Vagina (tissue), 2 donors: Measurements from ENCODE around the gene SLC16A5. TPM values are rescaled to one million over a fixed set of nuclear protein-coding genes. Genes with fewer than 3 reads are reported as not detected.

Source experiments
- DNase-seq, 2 donors: peaks; one replicate each; pipeline ENCODE4 v3.0.0-alpha.2; 2017; ENCODE audit errors: extremely low spot score in 2 of 2
- H3K27ac ChIP-seq: fragments of 200-600 bp; sonication (generic); one replicate; pipeline ENCODE4 v1.5.1; 2019
- H3K27me3 ChIP-seq: fragments of 200-600 bp; sonication (generic); one replicate; pipeline ENCODE4 v1.5.1; 2019
- H3K36me3 ChIP-seq, 2 donors: fragments of 200-600 bp; sonication (generic); one replicate each; pipeline ENCODE4 v1.5.1; 2017 to 2019
- H3K4me1 ChIP-seq: fragments of 200-600 bp; sonication (generic); one replicate; pipeline ENCODE4 v1.5.1; 2019
- H3K4me3 ChIP-seq, 2 donors: fragments of 200-600 bp; sonication (generic); 1 replicate in 1 of 2; 2 replicates in 1 of 2; pipeline ENCODE4 v1.5.1; 2016 to 2019
- H3K9me3 ChIP-seq: fragments of 200-600 bp; sonication (generic); one replicate; pipeline ENCODE4 v1.5.1; 2019
- POLR2A ChIP-seq, 2 donors: fragments of 450-650 bp; IDR thresholded peaks; one replicate each; pipeline ENCODE4 v1.6.1; 2017; ENCODE audit warnings: antibody characterized with exemption in 2 of 2, mild to moderate bottlenecking in 2 of 2, moderate library complexity in 2 of 2
- POLR2AphosphoS5 ChIP-seq, 2 donors: sonication (generic); formaldehyde crosslinking; IDR thresholded peaks; one replicate each; pipeline ENCODE4 v1.9.0; 2017; ENCODE audit warnings: antibody characterized with exemption in 2 of 2, mild to moderate bottlenecking in 2 of 2, low read depth in 1 of 2; ENCODE audit not compliant: insufficient read depth in 1 of 2
- intact Hi-C: fragments of 100-400 bp; cut with DNase I; formaldehyde crosslinking; loops from one replicate; pipeline ENCODE4 v1.15.1; 2023
- small RNA-seq: library from RNA; depleted of rRNA; stranded (forward); fragments of <200 nt; gene quantifications from one replicate; pipeline ENCODE3, GENCODE V24; 2016
- total RNA-seq: library from RNA; depleted of rRNA; stranded (reverse); fragments of >200 nt; gene quantifications from one replicate; pipeline ENCODE4 v1.2.3, GENCODE V29; 2016
- TF ChIP-seq, protein P1 (sequence below), 3 experiments: fragments of 450-650 bp in 2 of 3; fragments of 200-600 bp in 1 of 3; sonication (generic) in 1 of 3; IDR thresholded peaks; one replicate each; pipeline ENCODE4 v1.5.1; 2017 to 2019; ENCODE audit warnings: antibody characterized with exemption in 3 of 3, mild to moderate bottlenecking in 2 of 3, moderate library complexity in 2 of 3

Gene SLC16A5
- total RNA-seq, 1 donor from 2014 or later, result 26.8 TPM

- Histone ChIP-seq H3K36me3 (peaks cover 0 to 3% of the 10 kb centered on the region in 2 donors), H3K27ac (peak overlapping the region; percentile 30), H3K9me3 (no peaks in the 10 kb centered on the region), H3K27me3 (no peaks in the 10 kb centered on the region), H3K4me3 (peak overlapping the region; percentile 85 to 94), H3K4me1 (peaks cover 28% of the 10 kb centered on the region)
- TF ChIP-seq, protein P1, sequence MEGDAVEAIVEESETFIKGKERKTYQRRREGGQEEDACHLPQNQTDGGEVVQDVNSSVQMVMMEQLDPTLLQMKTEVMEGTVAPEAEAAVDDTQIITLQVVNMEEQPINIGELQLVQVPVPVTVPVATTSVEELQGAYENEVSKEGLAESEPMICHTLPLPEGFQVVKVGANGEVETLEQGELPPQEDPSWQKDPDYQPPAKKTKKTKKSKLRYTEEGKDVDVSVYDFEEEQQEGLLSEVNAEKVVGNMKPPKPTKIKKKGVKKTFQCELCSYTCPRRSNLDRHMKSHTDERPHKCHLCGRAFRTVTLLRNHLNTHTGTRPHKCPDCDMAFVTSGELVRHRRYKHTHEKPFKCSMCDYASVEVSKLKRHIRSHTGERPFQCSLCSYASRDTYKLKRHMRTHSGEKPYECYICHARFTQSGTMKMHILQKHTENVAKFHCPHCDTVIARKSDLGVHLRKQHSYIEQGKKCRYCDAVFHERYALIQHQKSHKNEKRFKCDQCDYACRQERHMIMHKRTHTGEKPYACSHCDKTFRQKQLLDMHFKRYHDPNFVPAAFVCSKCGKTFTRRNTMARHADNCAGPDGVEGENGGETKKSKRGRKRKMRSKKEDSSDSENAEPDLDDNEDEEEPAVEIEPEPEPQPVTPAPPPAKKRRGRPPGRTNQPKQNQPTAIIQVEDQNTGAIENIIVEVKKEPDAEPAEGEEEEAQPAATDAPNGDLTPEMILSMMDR (IDR thresholded peaks at IDR 0.05), result no peak
- TF ChIP-seq POLR2AphosphoS5 (IDR thresholded peaks at IDR 0.05; ENCODE audit: insufficient read depth in 1 of 2, low read depth in 1 of 2) (no peak), POLR2A (IDR thresholded peaks at IDR 0.05) (no peak)
- no peak for DNase-seq
- intact Hi-C loops, result no loop called here
Observed at GRCh38 chr17:75152922-75153779, 65.4 kb downstream of the SLC16A5 start.

GRCh38 chr17:75153780-75154194 is 66.0 kb downstream of the SLC16A5 start:
- H3K27ac ChIP-seq, result peak overlapping the region; percentile 30

DNA sequence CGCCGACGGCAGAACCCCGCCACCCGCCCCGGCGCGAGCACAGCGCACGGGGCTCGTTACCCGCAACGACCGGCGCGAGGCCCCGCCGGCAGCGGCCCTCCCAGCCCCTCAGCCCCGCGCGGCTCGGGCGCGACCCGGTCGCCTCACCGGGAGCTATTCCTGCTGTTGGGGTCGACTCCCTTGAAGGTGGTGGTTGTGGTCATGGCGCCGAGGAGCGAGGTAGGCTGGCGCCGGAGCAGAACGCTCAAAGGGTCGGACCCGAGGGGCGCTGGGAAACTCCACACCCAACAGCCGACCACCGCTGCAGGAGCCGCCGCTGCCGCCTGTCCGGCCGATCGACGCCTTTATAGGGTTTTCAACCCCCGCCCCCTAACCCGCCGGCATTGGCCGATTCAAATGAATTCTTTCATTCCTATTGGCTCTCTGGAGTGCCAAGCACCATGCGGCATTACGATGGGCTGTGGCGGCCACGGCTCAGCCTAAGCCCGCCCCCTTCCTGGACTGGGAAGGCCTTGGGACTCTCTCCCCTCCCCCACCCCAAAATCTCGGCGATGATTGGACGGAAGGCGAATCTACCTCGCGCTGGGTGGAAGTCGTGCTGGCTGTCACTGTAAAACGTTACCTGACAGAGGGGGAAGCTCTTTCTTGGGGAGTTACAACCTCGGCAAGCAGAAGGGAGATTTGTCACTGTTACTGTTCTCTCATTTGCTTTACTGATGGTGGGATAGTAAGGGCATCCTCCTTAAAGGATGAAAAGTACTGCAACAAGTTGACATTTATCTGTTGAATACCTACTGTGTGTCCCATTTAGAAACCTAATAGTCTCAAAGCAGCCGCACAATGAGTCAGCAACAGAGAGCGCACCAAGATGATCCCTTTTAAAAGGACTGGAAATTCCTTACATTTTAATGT is 66.7 kb downstream of the SLC16A5 start, which contains the start of gene JPT1:
JPT1 (minus strand) TSS at position 318 of the 912 bp plus-strand sequence; CDS start at position 203, 115 bp downstream.
- peaks cover 28% of the 10 kb centered on the region for H3K4me1 ChIP-seq
- H3K9me3 ChIP-seq, result no peaks in the 10 kb centered on the region
- intact Hi-C loops, result no loop called here
- no peaks in the 10 kb centered on the region for H3K27me3 ChIP-seq
- H3K4me3 ChIP-seq, result peak within 1 kb of the TSS; percentile 85 to 94
- peak in 1 of 2 donors; percentile 98 for DNase-seq
- peak; percentile 84 to 99 for TF ChIP-seq POLR2AphosphoS5 (IDR thresholded peaks at IDR 0.05; ENCODE audit: insufficient read depth in 1 of 2, low read depth in 1 of 2)
- peak; percentile 75 to 98 for TF ChIP-seq POLR2A (IDR thresholded peaks at IDR 0.05)
- TF ChIP-seq, protein P1 (IDR thresholded peaks at IDR 0.05), result no peak
- peak within 1 kb of the TSS; percentile 41 for H3K27ac ChIP-seq
- no peaks in the 10 kb centered on the region for H3K36me3 ChIP-seq

More at GRCh38 chr17:75153780-75154194, 66.0 kb downstream of the SLC16A5 start:
- TF ChIP-seq, protein P1 (IDR thresholded peaks at IDR 0.05), result no peak
- TF ChIP-seq POLR2A (IDR thresholded peaks at IDR 0.05) (no peak), POLR2AphosphoS5 (IDR thresholded peaks at IDR 0.05; ENCODE audit: insufficient read depth in 1 of 2, low read depth in 1 of 2) (no peak)
- H3K27me3 ChIP-seq, result no peaks in the 10 kb centered on the region
- DNase-seq, result peak in 1 of 2 donors; percentile 85
- peaks cover 28% of the 10 kb centered on the region for H3K4me1 ChIP-seq
- intact Hi-C loops, result no loop called here
- no peaks in the 10 kb centered on the region for H3K36me3 ChIP-seq
- H3K4me3 ChIP-seq, result peak overlapping the region; percentile 85 to 94
- H3K9me3 ChIP-seq, result no peaks in the 10 kb centered on the region

- H3K27ac ChIP-seq, result peak overlapping the region; percentile 41
- no peaks in the 10 kb centered on the region for H3K27me3 ChIP-seq
- no peak overlapping the region for H3K4me3 ChIP-seq
- DNase-seq, result no peak
- intact Hi-C loops, result no loop called here
- H3K9me3 ChIP-seq, result no peaks in the 10 kb centered on the region
- H3K36me3 ChIP-seq, result no peaks in the 10 kb centered on the region
- peaks cover 28% of the 10 kb centered on the region for H3K4me1 ChIP-seq
- TF ChIP-seq POLR2A (IDR thresholded peaks at IDR 0.05) (no peak), POLR2AphosphoS5 (IDR thresholded peaks at IDR 0.05; ENCODE audit: insufficient read depth in 1 of 2, low read depth in 1 of 2) (no peak)
- TF ChIP-seq, protein P1 (IDR thresholded peaks at IDR 0.05), result no peak
Observed at GRCh38 chr17:75155191-75155601, 67.4 kb downstream of the SLC16A5 start.

Small RNA genes within 50 kb of the gene (small RNA-seq; reads per million reads assigned to genes)
- gene AC111186.1 (not detected), gene RF00019 (not detected), gene RN7SL573P (not detected)

Other genes starting within 250 kb of the SLC16A5 start
- not detected for gene GRIN2C, start 228.1 kb upstream of the SLC16A5 start, total RNA-seq
- 16.0 TPM for gene FDXR, start 215.0 kb upstream of the SLC16A5 start, total RNA-seq
- gene FADS6, start 194.3 kb upstream of the SLC16A5 start, total RNA-seq, result 1.5 TPM
- 0.49 TPM for gene USH1G, start 164.7 kb upstream of the SLC16A5 start, total RNA-seq
- not detected for gene OTOP2, start 163.7 kb upstream of the SLC16A5 start, total RNA-seq
- gene OTOP3, start 152.1 kb upstream of the SLC16A5 start, total RNA-seq, result 0.74 TPM
- 13.0 TPM for gene HID1, start 115.2 kb upstream of the SLC16A5 start, total RNA-seq
- gene CDR2L, start 100.3 kb upstream of the SLC16A5 start, total RNA-seq, result 13.5 TPM
- 33.6 TPM for gene MRPL58, start 75.3 kb upstream of the SLC16A5 start, total RNA-seq
- gene ATP5PD, start 41.0 kb upstream of the SLC16A5 start, total RNA-seq, result 149 TPM
- gene KCTD2, start 40.7 kb upstream of the SLC16A5 start, total RNA-seq, result 17.2 TPM
- gene ARMC7, start 22.0 kb downstream of the SLC16A5 start, total RNA-seq, result 12.8 TPM
- 98.5 TPM for gene NT5C, start 43.8 kb downstream of the SLC16A5 start, total RNA-seq
- gene JPT1, start 66.6 kb downstream of the SLC16A5 start, total RNA-seq, result 48.1 TPM
- gene SUMO2, start 95.0 kb downstream of the SLC16A5 start, total RNA-seq, result 63.6 TPM
- gene NUP85, start 117.7 kb downstream of the SLC16A5 start, total RNA-seq, result 33.9 TPM
- gene GGA3, start 173.7 kb downstream of the SLC16A5 start, total RNA-seq, result 36.8 TPM
- 40.3 TPM for gene MRPS7, start 173.9 kb downstream of the SLC16A5 start, total RNA-seq
- gene MIF4GD, start 183.3 kb downstream of the SLC16A5 start, total RNA-seq, result 26.3 TPM
- gene SLC25A19, start 201.5 kb downstream of the SLC16A5 start, total RNA-seq, result 16.7 TPM